ENCODE data around the gene N4BP2.
A peak's percentile ranks its signal among the peaks of the same experiment; 100 is the strongest.

- TF ChIP-seq POLR2AphosphoS5 (IDR thresholded peaks at IDR 0.05; ENCODE audit: borderline replicate concordance, low read depth, low read length) (peak; percentile 42), EZH2 (IDR thresholded peaks at IDR 0.05) (no peak), FOXP2 (optimal IDR thresholded peaks at IDR 0.05; ENCODE audit: control extremely low read depth, extremely low read length, insufficient read depth) (peak; percentile 21)
Measured at GRCh38 chr4:40055863-40056715, 561 bp upstream of the N4BP2 start.

All from SK-N-MC (cell line).